ENCODE results near the gene MCM9.

- no peak for TF ChIP-seq POLR2A (IDR thresholded peaks at IDR 0.05)
- TF ChIP-seq CTCF (IDR thresholded peaks at IDR 0.05), result no peak
These were observed 69.9 kb downstream of the MCM9 start for GRCh38 chr6:118865100-118865391.

Measured in adrenal gland (tissue), 5 donors.